ENCODE measurements around the gene MIB1. TPM values are rescaled to one million over a fixed set of nuclear protein-coding genes. Genes with fewer than 3 reads are reported as not detected.

MIB1 gene
- total and polyA plus RNA-seq, 10 of the 15 experiments (the other 5 are each of a cell fraction or from before 2014, with no cell fraction given), result 2.3 to 27.5 (median 10.4) TPM

GRCh38 chr18:21740538-21741311, at the start of gene MIB1 (continued):
- TF ChIP-seq PKNOX1 (IDR thresholded peaks at IDR 0.05) (peak; percentile 45; the same call in 1 of the 2 replicates), IKZF1 (conservative IDR thresholded peaks at IDR 0.05) (peak; percentile 73), CBX3 (IDR thresholded peaks at IDR 0.05; ENCODE audit: borderline replicate concordance, low read depth) (no peak), MAX (IDR thresholded peaks at IDR 0.05; ENCODE audit: low read depth, low read length) (0 out of 2 replicates have a peak, but pooled peaks have one; percentile 5), SIN3A (IDR thresholded peaks at IDR 0.05; ENCODE audit: low read depth, low read length) (no peak), GATAD2B (conservative IDR thresholded peaks at IDR 0.05; ENCODE audit: low read depth) (peak; percentile 60; the same call in 1 of the 2 replicates), IKZF2 (IDR thresholded peaks at IDR 0.05) (0 out of 4 replicates have a peak, but pooled peaks of 1 of the 2 experiments have one; percentile 47), BMI1 (IDR thresholded peaks at IDR 0.05; ENCODE audit: borderline replicate concordance) (no peak), RBBP5 (conservative IDR thresholded peaks at IDR 0.05) (no peak), ATF3 (IDR thresholded peaks at IDR 0.05; ENCODE audit: borderline replicate concordance, extremely low read depth, low read depth, low read length) (no peak), CEBPZ (IDR thresholded peaks at IDR 0.05; ENCODE audit: low read depth, low read length) (no peak), JUNB (IDR thresholded peaks at IDR 0.05) (peak; percentile 68), EGR1 (IDR thresholded peaks at IDR 0.05; ENCODE audit: borderline replicate concordance in 1 of 2, low read depth in 2 of 2, low read length in 2 of 2) (peak in 1 of 2 experiments; percentile 74; a peak in 1 of 3 replicates)
